Measurements from ENCODE around the gene TMEM178B.

GRCh38 chr7:141213226-141213625 is 139.4 kb downstream of the TMEM178B start:
- TF ChIP-seq POLR2AphosphoS5 (IDR thresholded peaks at IDR 0.05; ENCODE audit: borderline replicate concordance, low read depth, low read length) (no peak), EZH2 (IDR thresholded peaks at IDR 0.05) (no peak)
